ENCODE data around the gene CECR2. TPM values are rescaled to one million over a fixed set of nuclear protein-coding genes. Genes with fewer than 3 reads are reported as not detected.

Gene CECR2
- total and polyA plus RNA-seq, 10 of the 15 experiments (the other 5 are each of a cell fraction or from before 2014, with no cell fraction given), result 0.01 to 0.08 (median 0.01) TPM; not detected in 7

- no peak overlapping the region for H3K4me2 ChIP-seq (ENCODE audit: control insufficient read depth, insufficient read depth)
- ChIA-PET CTCF (interaction anchor here (0.9 kb wide), 1 partner anchor 200 kb away, joined by 3 read pairs; no protein-coding TSS in a partner anchor), SMC1A (ENCODE audit: uncharacterized antibody, unreplicated experiment) (interaction anchor here (0.6 kb wide), 1 partner anchor 373 kb away, joined by 3 read pairs; no protein-coding TSS in a partner anchor), POLR2A (interaction anchor here (0.6 kb wide), 1 partner anchor 57 kb away, joined by 3 read pairs; no protein-coding TSS in a partner anchor), RAD21 (ENCODE audit: unreplicated experiment) (interaction anchor here (1.2 kb wide), 1 partner anchor 21 kb away, joined by 3 read pairs; no protein-coding TSS in a partner anchor)
- H3K27ac ChIP-seq (ENCODE audit: control insufficient read depth, insufficient read depth), result no peak overlapping the region
- no peak overlapping the region for H3K4me3 ChIP-seq
- peaks cover 3% of the 10 kb centered on the region; the same call in 1 of the 2 replicates for H3K4me1 ChIP-seq (ENCODE audit: control insufficient read depth, insufficient read depth, low read length)
- WGBS (ENCODE audit: insufficient coverage, insufficient replicate concordance, low lambda C conversion rate, missing lambda C conversion rate), result 98% methylated on average over 3 of the region's 3 CpGs
- peaks cover 5 to 20% of the 10 kb centered on the region in 2 experiments for H3K36me3 ChIP-seq (ENCODE audit: control insufficient read depth in 2 of 2, insufficient read depth in 2 of 2, low read length in 1 of 2)
- FAIRE-seq, result no peak
- no peak for DNase-seq (ENCODE audit: low read depth, low spot score)
- in situ Hi-C loops (cut with MboI) (no loop called here), intact Hi-C loops (cut with micrococcal nuclease; ENCODE audit: unreplicated experiment) (no loop called here)
- no peak for ATAC-seq
- no peak for TF ChIP-seq ZBTB33 (IDR thresholded peaks at IDR 0.05)
- TF ChIP-seq IRF4 (IDR thresholded peaks at IDR 0.05; ENCODE audit: low read depth, low read length), result no peak
- TF ChIP-seq BHLHE40 (IDR thresholded peaks at IDR 0.05; ENCODE audit: borderline replicate concordance in 1 of 2, low read depth in 2 of 2, low read length in 1 of 2), result no peak
- TF ChIP-seq CREM (IDR thresholded peaks at IDR 0.05; ENCODE audit: low read depth), result no peak
- TF ChIP-seq NFXL1 (IDR thresholded peaks at IDR 0.05; ENCODE audit: borderline replicate concordance), result no peak
- no peak for TF ChIP-seq MEF2A (IDR thresholded peaks at IDR 0.05; ENCODE audit: insufficient read depth, low read depth, low read length)
- TF ChIP-seq ETV6 (conservative IDR thresholded peaks at IDR 0.05 in 1 of 2, IDR thresholded peaks at IDR 0.05 in 1 of 2; ENCODE audit: borderline replicate concordance in 1 of 2, low read depth in 1 of 2), result no peak
- TF ChIP-seq POLR2AphosphoS5 (IDR thresholded peaks at IDR 0.05; ENCODE audit: low read length), result no peak
- no peak for TF ChIP-seq RBBP5 (conservative IDR thresholded peaks at IDR 0.05)
- no peak for TF ChIP-seq NR2F1 (conservative IDR thresholded peaks at IDR 0.05)
- no peak for TF ChIP-seq DPF2 (IDR thresholded peaks at IDR 0.05)
- no peak for TF ChIP-seq NBN (IDR thresholded peaks at IDR 0.05)
- no peak for TF ChIP-seq SMARCA5 (IDR thresholded peaks at IDR 0.05)
- no peak for TF ChIP-seq CBX5 (IDR thresholded peaks at IDR 0.05; ENCODE audit: low read depth)
- no peaks in the 10 kb centered on the region for H4K20me1 ChIP-seq (ENCODE audit: control insufficient read depth, insufficient read depth)
- H3K79me2 ChIP-seq (ENCODE audit: control insufficient read depth, insufficient read depth, low read length), result no peaks in the 10 kb centered on the region
- no peaks in the 10 kb centered on the region for H3K27me3 ChIP-seq (replicated peaks in 1 of 2; ENCODE audit: control insufficient read depth in 2 of 2, insufficient read depth in 2 of 2, low read length in 1 of 2)
- no TSS peak for BruUV-seq (replicated peaks)
- no peak overlapping the region for H3K9ac ChIP-seq (ENCODE audit: control insufficient read depth, insufficient read depth, low read length)
- no peak overlapping the region for H2AFZ ChIP-seq (ENCODE audit: control insufficient read depth, low read depth, low read length)
- peaks cover 6% of the 10 kb centered on the region; the same call in 2 of the 3 replicates for H3K9me3 ChIP-seq (replicated peaks; ENCODE audit: control insufficient read depth, insufficient read depth, low read length)
Measured at GRCh38 chr22:17601031-17601430, 231.8 kb downstream of the CECR2 start.
